ENCODE data around the gene AGO1. TPM values are rescaled to one million over a fixed set of nuclear protein-coding genes. Genes with fewer than 3 reads are reported as not detected.

AGO1 gene
- total and polyA plus RNA-seq, 10 donors: 2.3 to 38.2 (median 31.0) TPM

GRCh38 chr1:35980090-35980489 is 97.1 kb downstream of the AGO1 start:
- Histone ChIP-seq H3K4me1 (peaks cover 0 to 4% (median 0%) of the 10 kb centered on the region in 6 donors), H3K36me3 (peaks cover 0 to 79% (median 13%) of the 10 kb centered on the region in 6 donors)
- no peak for TF ChIP-seq POLR2AphosphoS5 (IDR thresholded peaks at IDR 0.05)
- no peak for TF ChIP-seq POLR2A (IDR thresholded peaks at IDR 0.05)
- TF ChIP-seq CTCF (IDR thresholded peaks at IDR 0.05 in 8 of 11, conservative IDR thresholded peaks at IDR 0.05 in 3 of 11): no peak

More at GRCh38 chr1:35980090-35980489, 97.1 kb downstream of the AGO1 start:
- DNase-seq: no peak
- no peaks in the 10 kb centered on the region for H3K9me3 ChIP-seq
- intact Hi-C loops (cut with DNase I; ENCODE audit: low total_unique reads): no loop called here
- no peak overlapping the region for H3K4me3 ChIP-seq
- no peaks in the 10 kb centered on the region for H3K27me3 ChIP-seq (replicated peaks in 1 of 7)
- no peak overlapping the region for H3K27ac ChIP-seq

Other genes with a start within 250 kb of the AGO1 start
- 10 to 100 TPM; 32.1 to 49.2 (median 45.5) TPM for gene PSMB2, start 241.7 kb upstream of the AGO1 start, total RNA-seq
- 10 to 100 TPM; 20.7 to 48.2 (median 37.4) TPM for gene PSMB2, start 241.7 kb upstream of the AGO1 start, polyA plus RNA-seq
- 10 to 100 TPM in 3 of 7 donors, 1 to 10 TPM in 4; 8.4 to 12.6 (median 9.5) TPM for gene C1orf216, start 164.3 kb upstream of the AGO1 start, total RNA-seq
- gene C1orf216, start 164.3 kb upstream of the AGO1 start, polyA plus RNA-seq: 1 to 10 TPM; 2.7 to 8.1 (median 4.2) TPM
- gene CLSPN, start 113.2 kb upstream of the AGO1 start, total RNA-seq: 1 to 10 TPM; 3.1 to 7.1 (median 5.0) TPM
- under 1 TPM; 0.13 to 0.99 (median 0.38) TPM for gene CLSPN, start 113.2 kb upstream of the AGO1 start, polyA plus RNA-seq
- gene AGO4, start 75.2 kb upstream of the AGO1 start, total RNA-seq: 10 to 100 TPM; 25.2 to 73.3 (median 33.9) TPM
- gene AGO4, start 75.2 kb upstream of the AGO1 start, polyA plus RNA-seq: 10 to 100 TPM in 1 of 3 donors, 1 to 10 TPM in 2; 6.4 to 11.1 (median 7.7) TPM
- gene AGO3, start 47.9 kb downstream of the AGO1 start, total RNA-seq: 10 to 100 TPM; 18.6 to 41.1 (median 31.7) TPM
- 1 to 10 TPM; 1.5 to 2.8 (median 1.9) TPM for gene AGO3, start 47.9 kb downstream of the AGO1 start, polyA plus RNA-seq
- not detected for gene TEKT2, start 200.9 kb downstream of the AGO1 start, total RNA-seq
- gene TEKT2, start 200.9 kb downstream of the AGO1 start, polyA plus RNA-seq: under 1 TPM in 1 of 3 donors, not detected in 2; 0.33 TPM
- 10 to 100 TPM; 21.3 to 44.9 (median 26.6) TPM for gene ADPRS, start 205.7 kb downstream of the AGO1 start, total RNA-seq
- 10 to 100 TPM; 21.3 to 34.0 (median 22.2) TPM for gene ADPRS, start 205.7 kb downstream of the AGO1 start, polyA plus RNA-seq
- 10 to 100 TPM in 4 of 7 donors, 1 to 10 TPM in 3; 7.0 to 32.0 (median 10.3) TPM for gene COL8A2, start 242.0 kb downstream of the AGO1 start, total RNA-seq
- gene COL8A2, start 242.0 kb downstream of the AGO1 start, polyA plus RNA-seq: 1 to 10 TPM; 2.1 to 5.9 (median 4.3) TPM